GM19025 (cell line): ENCODE results near the gene RELT.

Experiments
- ATAC-seq: cut with Tn5 transposase; IDR thresholded peaks from one replicate; pipeline ENCODE4 v1.9.1; 2021; ENCODE audit warnings: mild to moderate bottlenecking, low read depth, moderate library complexity; ENCODE audit not compliant: unreplicated experiment

The RELT gene

GRCh38 chr11:73376160-73376802 is at the start of gene RELT:
TSS of gene RELT (plus strand) at chr11:73376399. CDS start at chr11:73389137, 12,738 bp downstream.
- peak; percentile 76 for ATAC-seq

GRCh38 chr11:73326929-73327811 is 49.0 kb upstream of the RELT start:
- ATAC-seq, result no peak

GRCh38 chr11:73327812-73328364 is 48.3 kb upstream of the RELT start:
- ATAC-seq, result no peak

GRCh38 chr11:73330569-73331093 is 45.6 kb upstream of the RELT start:
- ATAC-seq, result no peak

- ATAC-seq, result no peak
Measured at GRCh38 chr11:73331138-73331916, 44.9 kb upstream of the RELT start.

- ATAC-seq, result no peak
Measured at GRCh38 chr11:73333173-73333572, 43.0 kb upstream of the RELT start.

- ATAC-seq, result no peak
Measured at GRCh38 chr11:73333640-73334383, 42.4 kb upstream of the RELT start.

GRCh38 chr11:73334384-73335203 is 41.6 kb upstream of the RELT start:
- no peak for ATAC-seq

- no peak for ATAC-seq
Measured at GRCh38 chr11:73335204-73335923, 40.8 kb upstream of the RELT start.

- no peak for ATAC-seq
Measured at GRCh38 chr11:73337846-73338245, 38.4 kb upstream of the RELT start.

GRCh38 chr11:73338279-73338678 is 37.9 kb upstream of the RELT start:
- no peak for ATAC-seq

- no peak for ATAC-seq
Measured at GRCh38 chr11:73340164-73340563, 36.0 kb upstream of the RELT start.

- no peak for ATAC-seq
Measured at GRCh38 chr11:73342633-73343032, 33.6 kb upstream of the RELT start.

- no peak for ATAC-seq
Measured at GRCh38 chr11:73343076-73343873, 32.9 kb upstream of the RELT start.

GRCh38 chr11:73344191-73344607 is 32.0 kb upstream of the RELT start:
- no peak for ATAC-seq

GRCh38 chr11:73345481-73346160 is 30.6 kb upstream of the RELT start:
- ATAC-seq, result no peak
